IMR-90 (cell line): ENCODE data around the gene RHOD. TPM values are rescaled to one million over a fixed set of nuclear protein-coding genes. Genes with fewer than 3 reads are reported as not detected.

Source experiments
- ATAC-seq: fragments of 200-7000 bp; cut with Tn5 transposase; 2 replicates; pipeline ENCODE4 v1.9.1; 2020; ENCODE audit warnings: low read depth, mild to moderate bottlenecking, moderate library complexity
- BruUV-seq: library from RNA; stranded (reverse); fragments of 400-500 nt; replicated peaks from 2 replicates; lab custom pipeline; 2021; lab: Mats Ljungman, UMichigan
- CTCF ChIA-PET: fragments of 300-600 bp; formaldehyde crosslinking; extraction: SDS; loops from one replicate; lab custom pipeline; 2021; ENCODE audit warnings: antibody characterized with exemption; lab: Yijun Ruan, JAX
- POLR2A ChIA-PET: fragments of 300-600 bp; sonication (Branson Sonifier 250); formaldehyde crosslinking; loops from one replicate; lab custom pipeline; 2022; ENCODE audit warnings: antibody characterized with exemption; ENCODE audit not compliant: unreplicated experiment; lab: Charles Lee
- DNase-seq: peaks from one replicate; pipeline ENCODE4 v3.0.0; 2013
- H2AFZ ChIP-seq: replicated peaks from 2 replicates; pipeline ENCODE3; 2013; ENCODE audit warnings: low read length, mild to moderate bottlenecking; ENCODE audit not compliant: poor library complexity
- H2AK5ac ChIP-seq: 2 replicates; pipeline ENCODE4 v1.6.1; 2013; ENCODE audit warnings: low read depth, low read length, inconsistent platforms
- H2AK9ac ChIP-seq: replicated peaks from 2 replicates; pipeline ENCODE3; 2013; ENCODE audit warnings: mild to moderate bottlenecking, low read depth, low read length, moderate library complexity; ENCODE audit not compliant: poor library complexity
- H2BK120ac ChIP-seq: 2 replicates; pipeline ENCODE4 v1.6.1; 2013; ENCODE audit warnings: low read depth, low read length, inconsistent platforms
- H2BK15ac ChIP-seq: 3 replicates; pipeline ENCODE4 v1.6.1; 2013; ENCODE audit warnings: low read depth, low read length, inconsistent platforms
- H2BK20ac ChIP-seq: 2 replicates; pipeline ENCODE4 v1.6.1; 2013; ENCODE audit warnings: low read depth, mild to moderate bottlenecking, inconsistent platforms, low read length, moderate library complexity
- H2BK5ac ChIP-seq: 2 replicates; pipeline ENCODE4 v1.6.1; 2013; ENCODE audit warnings: mild to moderate bottlenecking, low read depth, low read length, inconsistent platforms; ENCODE audit not compliant: poor library complexity, severe bottlenecking
- H3K14ac ChIP-seq: replicated peaks from 2 replicates; pipeline ENCODE4 v1.6.1; 2013; ENCODE audit warnings: low read depth, low read length, inconsistent platforms
- H3K18ac ChIP-seq: 2 replicates; pipeline ENCODE4 v1.6.1; 2013; ENCODE audit warnings: low read depth, low read length, control low read depth
- H3K23ac ChIP-seq: 2 replicates; pipeline ENCODE4 v1.6.1; 2013; ENCODE audit warnings: low read depth, low read length, inconsistent platforms
- H3K27ac ChIP-seq: 2 replicates; pipeline ENCODE4 v1.5.1; 2013; ENCODE audit warnings: mild to moderate bottlenecking, control low read depth, low read length; ENCODE audit not compliant: insufficient read depth
- H3K27me3 ChIP-seq: 2 replicates; pipeline ENCODE4 v1.6.1; 2013; ENCODE audit warnings: low read length; ENCODE audit not compliant: control insufficient read depth, insufficient read depth
- H3K36me3 ChIP-seq: 2 replicates; pipeline ENCODE4 v1.6.1; 2013; ENCODE audit warnings: low read length, mixed read lengths; ENCODE audit not compliant: control insufficient read depth, insufficient read depth
- H3K4ac ChIP-seq: 2 replicates; pipeline ENCODE4 v1.6.1; 2013; ENCODE audit warnings: low read depth, low read length, inconsistent platforms
- H3K4me1 ChIP-seq: 2 replicates; pipeline ENCODE4 v1.6.1; 2013; ENCODE audit warnings: low read length, mixed read lengths; ENCODE audit not compliant: control insufficient read depth, insufficient read depth
- H3K4me2 ChIP-seq: 2 replicates; pipeline ENCODE4 v1.6.1; 2013; ENCODE audit warnings: low read depth, mild to moderate bottlenecking, control low read depth, low read length, moderate library complexity
- H3K4me3 ChIP-seq: 2 replicates; pipeline ENCODE4 v1.5.1; 2013; ENCODE audit warnings: low read depth, mild to moderate bottlenecking, control low read depth, low read length, moderate library complexity; ENCODE audit not compliant: insufficient read depth
- H3K56ac ChIP-seq: 2 replicates; pipeline ENCODE4 v1.6.1; 2013; ENCODE audit warnings: low read length, inconsistent platforms; ENCODE audit not compliant: insufficient read depth; ENCODE audit errors: extremely low read depth
- H3K79me1 ChIP-seq, 2 experiments: 2 replicates each; pipeline ENCODE4 v1.6.1; 2013; ENCODE audit warnings: low read length in 2 of 2, inconsistent platforms in 1 of 2, low read depth in 1 of 2
- H3K9ac ChIP-seq: 2 replicates; pipeline ENCODE4 v1.6.1; 2013; ENCODE audit warnings: low read depth, low read length, control low read depth
- H3K9me1 ChIP-seq: 2 replicates; pipeline ENCODE4 v1.6.1; 2013; ENCODE audit warnings: low read length, inconsistent platforms; ENCODE audit not compliant: insufficient read depth
- H3K9me3 ChIP-seq: 2 replicates; pipeline ENCODE4 v1.6.1; 2013; ENCODE audit warnings: low read length; ENCODE audit not compliant: control insufficient read depth, insufficient read depth
- H4K20me1 ChIP-seq: 2 replicates; pipeline ENCODE4 v1.6.1; 2013; ENCODE audit warnings: low read length, inconsistent platforms; ENCODE audit not compliant: insufficient read depth
- H4K5ac ChIP-seq: 2 replicates; pipeline ENCODE4 v1.6.1; 2013; ENCODE audit warnings: mild to moderate bottlenecking, low read depth, low read length, control low read depth
- H4K8ac ChIP-seq, 2 experiments: 2 replicates each; pipeline ENCODE4 v1.6.1; 2013; ENCODE audit warnings: low read depth in 2 of 2, low read length in 2 of 2, control low read depth in 1 of 2, inconsistent platforms in 1 of 2
- H4K91ac ChIP-seq: 2 replicates; pipeline ENCODE4 v1.6.1; 2013; ENCODE audit warnings: low read depth, low read length, inconsistent platforms; ENCODE audit not compliant: insufficient read depth
- RCOR1 ChIP-seq: IDR thresholded peaks from 2 replicates; pipeline ENCODE4 v1.6.1; 2012; ENCODE audit warnings: mild to moderate bottlenecking, low read length, improper control_type of control experiment; ENCODE audit not compliant: insufficient replicate concordance
- WGBS, 2 experiments: methylation state at CpG; one replicate each; pipeline versions ENCODE4 v1.1.5 to v1.1.7; 2013; ENCODE audit warnings: missing lambda C conversion rate in 2 of 2; ENCODE audit not compliant: insufficient read length in 1 of 2; ENCODE audit errors: extremely low coverage in 2 of 2; 5-methylcytosine and 5-hydroxymethylcytosine counted together
- dilution Hi-C: fragments of 300-500 bp; cut with HindIII; formaldehyde crosslinking; loops from one replicate; pipeline ENCODE4 v1.14.3; 2018; ENCODE audit warnings: low sequenced_read_pairs; ENCODE audit not compliant: unreplicated experiment
- in situ Hi-C: fragments of 300-500 bp; cut with MboI; formaldehyde crosslinking; loops from 3 replicates; pipeline ENCODE4 v1.14.3; 2019; ENCODE audit warnings: low sequenced_read_pairs, inconsistent platforms, mixed read lengths
- intact Hi-C: fragments of 100-400 bp; cut with micrococcal nuclease; formaldehyde crosslinking; loops from 2 replicates; pipeline ENCODE4 v1.10.0; 2022
- polyA plus RNA-seq, 3 experiments: library from polyadenylated mRNA; depleted of rRNA; stranded (reverse); fragments of >200 nt; gene quantifications; 2 replicates each; pipeline ENCODE4 v1.2.3, GENCODE V29; 2012; ENCODE audit warnings: low replicate concordance in 1 of 3
- total RNA-seq: library from RNA; depleted of rRNA; stranded (reverse); fragments of >200 nt; gene quantifications from 2 replicates; pipeline ENCODE4 v1.2.3, GENCODE V29; 2012
- TF ChIP-seq, protein P1 (sequence below): conservative IDR thresholded peaks from 2 replicates; pipeline ENCODE4 v1.5.1; 2012; ENCODE audit warnings: mild to moderate bottlenecking, low read depth, low read length, improper control_type of control experiment

Gene RHOD
- total and polyA plus RNA-seq, 2 of the 4 experiments (the other 2 are of a cell fraction) = 4.7 to 10.9 TPM

GRCh38 chr11:67057205-67057672 is 592 bp downstream of the RHOD start:
- no peak overlapping the region for H3K18ac ChIP-seq
- H3K9ac ChIP-seq = peak overlapping the region; percentile 50; the same call in 1 of the 2 replicates
- H3K4ac ChIP-seq = peak overlapping the region; percentile 67; the same call in 1 of the 2 replicates
- peak overlapping the region; percentile 75; the same call in 1 of the 2 replicates for H2AK5ac ChIP-seq
- no peak overlapping the region for H3K27ac ChIP-seq
- no peak for ATAC-seq
- no peaks in the 10 kb centered on the region; the same call in 1 of the 2 replicates for H4K20me1 ChIP-seq
- no peak overlapping the region; the same call in 1 of the 2 replicates for H4K91ac ChIP-seq
- peak overlapping the region; percentile 10; the same call in 1 of the 2 replicates for H2BK120ac ChIP-seq
- H2BK15ac ChIP-seq = 0 out of 3 replicates have a peak overlapping the region, but pooled peaks have one; percentile 31
- H3K56ac ChIP-seq = no peak overlapping the region; the same call in 1 of the 2 replicates
- DNase-seq = no peak
- peak overlapping the region; percentile 94 for H2AFZ ChIP-seq
- intact Hi-C loops (no loop called here), in situ Hi-C loops (no loop called here), dilution Hi-C loops (no loop called here)
- peaks cover 10% of the 10 kb centered on the region for H3K9me1 ChIP-seq
- peaks cover 22% of the 10 kb centered on the region for H3K4me1 ChIP-seq
- BruUV-seq = no TSS peak
- 0 out of 4 replicates have a peak, but pooled peaks cover 0 to 12% of the 10 kb centered on the region in 2 experiments for H3K79me1 ChIP-seq
- peak overlapping the region; percentile 54 for H3K4me3 ChIP-seq
- WGBS, 2 experiments = 79% methylated on average over 4 of the region's 10 CpGs; no CpG with 5 or more reads in 1 of the 2 experiments
- H4K8ac ChIP-seq = peak overlapping the region; percentile 28 to 78; a peak in 2 of 4 replicates
- TF ChIP-seq, protein P1, sequence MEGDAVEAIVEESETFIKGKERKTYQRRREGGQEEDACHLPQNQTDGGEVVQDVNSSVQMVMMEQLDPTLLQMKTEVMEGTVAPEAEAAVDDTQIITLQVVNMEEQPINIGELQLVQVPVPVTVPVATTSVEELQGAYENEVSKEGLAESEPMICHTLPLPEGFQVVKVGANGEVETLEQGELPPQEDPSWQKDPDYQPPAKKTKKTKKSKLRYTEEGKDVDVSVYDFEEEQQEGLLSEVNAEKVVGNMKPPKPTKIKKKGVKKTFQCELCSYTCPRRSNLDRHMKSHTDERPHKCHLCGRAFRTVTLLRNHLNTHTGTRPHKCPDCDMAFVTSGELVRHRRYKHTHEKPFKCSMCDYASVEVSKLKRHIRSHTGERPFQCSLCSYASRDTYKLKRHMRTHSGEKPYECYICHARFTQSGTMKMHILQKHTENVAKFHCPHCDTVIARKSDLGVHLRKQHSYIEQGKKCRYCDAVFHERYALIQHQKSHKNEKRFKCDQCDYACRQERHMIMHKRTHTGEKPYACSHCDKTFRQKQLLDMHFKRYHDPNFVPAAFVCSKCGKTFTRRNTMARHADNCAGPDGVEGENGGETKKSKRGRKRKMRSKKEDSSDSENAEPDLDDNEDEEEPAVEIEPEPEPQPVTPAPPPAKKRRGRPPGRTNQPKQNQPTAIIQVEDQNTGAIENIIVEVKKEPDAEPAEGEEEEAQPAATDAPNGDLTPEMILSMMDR = no peak
- TF ChIP-seq RCOR1 = no peak
- no peak overlapping the region; the same call in 1 of the 2 replicates for H4K5ac ChIP-seq
- CTCF ChIA-PET = no interaction called here
- POLR2A ChIA-PET = no interaction called here
- no peaks in the 10 kb centered on the region for H3K27me3 ChIP-seq
- H3K4me2 ChIP-seq = peak overlapping the region; percentile 60; the same call in 1 of the 2 replicates
- H2BK20ac ChIP-seq = no peak overlapping the region; the same call in 1 of the 2 replicates
- H3K9me3 ChIP-seq = no peaks in the 10 kb centered on the region
- peak overlapping the region; percentile 79 for H2AK9ac ChIP-seq
- no peak overlapping the region for H2BK5ac ChIP-seq
- H3K36me3 ChIP-seq = no peaks in the 10 kb centered on the region
- H3K23ac ChIP-seq = peak overlapping the region; percentile 66; the same call in 1 of the 2 replicates
- no peak overlapping the region for H3K14ac ChIP-seq
